IgD-negative memory B cell (primary cell): ENCODE measurements around the gene ARHGAP45. TPM values are rescaled to one million over a fixed set of nuclear protein-coding genes. Genes with fewer than 3 reads are reported as not detected.
"Not testable (repeated sequence)": the region's sequence is repeated elsewhere in the genome, so short reads cannot be mapped to it uniquely, and the experiment has no call there.

Source experiments
- H3K27ac Mint-ChIP-seq, 3 donors: one replicate each; pipeline ENCODE4 v1.8.0; 2020 to 2022; ENCODE audit warnings: mild to moderate bottlenecking in 3 of 3, mixed read lengths in 3 of 3, moderate library complexity in 1 of 3
- H3K27me3 Mint-ChIP-seq: one replicate; pipeline ENCODE4 v1.8.0; 2021; ENCODE audit warnings: mixed read lengths
- H3K36me3 Mint-ChIP-seq: one replicate; pipeline ENCODE4 v1.8.0; 2020; ENCODE audit warnings: mild to moderate bottlenecking, mixed read lengths
- H3K4me1 Mint-ChIP-seq, 3 donors: one replicate each; pipeline ENCODE4 v1.8.0; 2020 to 2022; ENCODE audit warnings: mixed read lengths in 3 of 3, mild to moderate bottlenecking in 1 of 3
- H3K4me3 Mint-ChIP-seq, 4 donors: one replicate each; pipeline ENCODE4 v1.8.0; 2020 to 2022; ENCODE audit warnings: mild to moderate bottlenecking in 4 of 4, mixed read lengths in 4 of 4, moderate library complexity in 3 of 4
- H3K9me3 Mint-ChIP-seq, 3 donors: one replicate each; pipeline ENCODE4 v1.8.0; 2020 to 2021; ENCODE audit warnings: mixed read lengths in 3 of 3, mild to moderate bottlenecking in 1 of 3
- polyA plus RNA-seq: library from polyadenylated mRNA; unstranded; fragments of 300-500 nt; fragmentation: Illumina TruSeq; gene quantifications from one replicate; pipeline ENCODE4 v1.2.3, GENCODE V29; 2021

Gene ARHGAP45
- polyA plus RNA-seq, 1 donor from 2014 or later: 391 TPM

DNA sequence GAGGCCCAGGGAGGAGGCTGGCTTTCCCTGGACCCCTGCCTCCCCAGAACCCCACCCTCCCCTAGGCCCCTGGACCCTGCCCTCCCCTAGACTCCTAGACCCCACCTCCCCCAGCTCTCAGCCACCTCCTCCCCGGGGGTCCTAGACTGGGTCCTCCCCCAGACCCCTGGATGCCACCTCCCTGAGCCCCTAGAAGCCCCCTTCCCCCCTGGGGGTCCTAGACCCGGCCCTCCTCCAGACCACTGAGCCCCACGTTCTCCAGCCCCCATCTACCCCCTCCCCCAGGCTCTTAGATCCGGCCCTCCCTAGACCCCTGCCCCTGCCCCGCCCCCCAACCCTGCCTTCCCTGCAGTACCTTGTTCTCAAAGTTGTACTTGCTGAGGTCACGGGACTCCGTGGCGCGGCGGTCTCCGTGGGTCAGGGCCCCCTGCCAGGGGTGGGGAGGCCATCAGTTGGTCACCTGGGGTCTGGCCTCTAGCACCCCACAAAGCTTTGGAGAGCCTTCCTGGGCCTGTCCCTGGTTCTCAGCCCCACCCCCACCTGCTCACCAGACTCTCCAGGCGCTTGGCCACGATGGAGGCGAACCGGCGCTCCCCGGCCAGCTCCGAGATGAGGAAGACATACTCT is 44.8 kb downstream of the ARHGAP45 start:
- Mint-ChIP-seq H3K27ac (no peak overlapping the region), H3K4me1 (peaks cover 0 to 2% (median 1%) of the 10 kb centered on the region in 3 donors), H3K36me3 (no peaks in the 10 kb centered on the region), H3K4me3 (peak overlapping the region in 1 of 4 donors; percentile 65), H3K27me3 (no peaks in the 10 kb centered on the region), H3K9me3 (no peaks in the 10 kb centered on the region)

DNA sequence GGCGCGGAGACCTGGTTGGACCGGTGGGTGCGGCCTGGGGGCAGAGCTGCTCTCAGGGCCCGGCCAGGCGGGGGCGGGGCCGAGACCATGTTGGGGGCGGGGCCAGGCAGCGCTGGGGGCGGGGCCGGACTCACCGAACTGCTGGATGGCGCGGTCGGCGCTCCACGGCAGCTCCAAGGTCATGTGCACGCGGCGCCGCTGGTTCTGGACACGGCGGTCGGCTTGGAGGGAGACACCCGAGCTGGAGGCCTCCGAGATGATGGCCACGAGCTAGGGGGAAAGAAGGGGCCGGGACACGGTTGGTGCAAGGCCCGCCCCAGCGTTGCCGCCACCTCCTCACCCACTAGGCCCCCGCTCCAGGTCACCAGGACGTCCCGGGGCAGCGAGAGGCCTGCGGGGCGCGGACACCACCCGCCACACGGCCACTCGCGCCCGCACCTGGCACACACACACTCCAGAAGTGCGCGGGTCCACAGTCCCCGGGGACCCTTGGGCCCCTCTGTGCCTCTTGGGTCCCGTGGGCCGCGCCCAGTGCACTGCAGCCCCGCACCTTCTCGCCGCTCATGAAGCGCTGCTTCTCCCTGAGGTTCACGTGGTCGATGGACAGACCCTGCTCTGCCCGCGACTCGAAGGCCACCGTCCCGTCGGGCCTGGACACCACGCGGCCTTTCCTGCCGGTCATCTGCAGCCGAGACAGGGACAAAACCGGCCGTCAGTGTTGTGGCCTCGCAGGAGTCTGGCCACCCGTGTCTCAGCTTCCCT is 45.5 kb downstream of the ARHGAP45 start:
- Mint-ChIP-seq H3K4me3 (peak overlapping the region in 1 of 4 donors; percentile 65), H3K9me3 (no peaks in the 10 kb centered on the region), H3K36me3 (no peaks in the 10 kb centered on the region), H3K27ac (no peak overlapping the region), H3K4me1 (no peaks in the 10 kb centered on the region), H3K27me3 (no peaks in the 10 kb centered on the region)

DNA sequence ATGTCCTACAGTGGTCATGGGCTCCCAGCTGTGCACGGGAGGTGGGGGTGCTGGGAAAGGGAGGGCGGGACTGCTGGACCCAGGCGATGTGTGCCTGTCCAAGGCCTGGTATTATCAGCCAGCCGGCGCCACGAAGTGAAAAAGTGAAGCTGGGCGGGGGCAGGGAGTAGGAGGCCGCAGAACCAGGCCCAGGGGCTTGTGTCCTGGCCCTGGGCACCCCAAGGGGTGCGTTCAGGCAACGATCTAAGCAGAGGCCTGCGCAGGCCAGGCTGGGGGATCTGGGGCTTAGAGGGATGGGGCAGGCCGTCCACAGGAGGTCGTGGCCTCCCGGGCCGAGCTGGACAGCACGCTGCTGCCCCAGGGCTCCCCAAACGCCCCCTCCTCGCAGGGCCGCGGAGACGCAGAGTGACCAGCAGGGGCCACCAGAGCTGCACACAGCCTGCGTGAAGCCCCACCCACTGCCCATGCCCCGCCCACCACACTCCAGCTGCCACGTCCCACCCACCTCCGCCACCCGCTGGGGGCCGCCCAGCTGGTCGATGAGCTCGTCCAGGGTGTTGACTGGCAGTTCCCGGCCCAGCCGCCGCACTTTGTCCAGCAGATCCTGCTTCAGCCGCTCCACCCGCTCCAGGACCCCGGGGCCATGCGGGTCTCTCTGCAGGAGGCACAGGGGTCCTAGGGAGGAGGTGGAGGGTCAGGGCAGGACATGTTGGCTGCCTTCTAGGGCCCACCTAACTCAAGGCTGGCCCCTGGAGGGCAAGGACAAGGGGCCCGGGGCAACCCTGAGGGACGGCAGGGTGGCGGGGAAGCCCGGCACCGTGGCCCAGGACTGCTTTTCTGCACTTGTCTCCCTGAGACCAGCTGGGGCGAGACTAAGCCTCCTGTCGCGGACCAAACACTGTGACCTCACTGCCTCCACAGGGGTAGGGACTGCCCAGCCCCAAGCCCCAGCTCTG is 46.3 kb downstream of the ARHGAP45 start:
- H3K4me3 Mint-ChIP-seq: no peak overlapping the region
- no peaks in the 10 kb centered on the region for H3K4me1 Mint-ChIP-seq
- H3K27ac Mint-ChIP-seq: peak overlapping the region in 1 of 3 donors; percentile 71
- no peaks in the 10 kb centered on the region for H3K27me3 Mint-ChIP-seq
- H3K36me3 Mint-ChIP-seq: no peaks in the 10 kb centered on the region
- no peaks in the 10 kb centered on the region for H3K9me3 Mint-ChIP-seq

DNA sequence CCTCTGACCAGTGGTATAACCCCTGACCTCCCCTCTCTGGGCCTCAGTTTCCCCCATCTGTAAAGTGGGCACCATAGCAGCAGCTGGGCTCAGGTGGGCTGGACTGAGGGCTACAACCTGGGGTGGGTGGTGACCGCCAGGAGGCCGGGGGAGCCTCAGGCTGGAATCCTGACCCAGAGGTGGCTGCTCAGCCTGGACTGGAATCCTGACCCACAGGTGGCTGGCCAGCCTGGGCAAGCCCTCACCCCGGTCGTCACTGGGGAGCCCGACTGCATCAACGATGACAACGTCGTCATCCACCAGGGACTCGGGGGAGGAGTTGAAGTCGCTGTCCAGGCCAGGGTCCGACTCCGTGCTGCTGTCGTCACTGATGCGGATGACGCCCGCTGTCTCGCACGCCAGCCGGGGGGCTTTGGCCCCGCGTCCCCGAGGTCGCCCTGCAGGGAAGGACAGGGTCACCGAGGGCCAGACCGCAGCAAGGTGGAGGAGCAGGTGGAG is 47.1 kb downstream of the ARHGAP45 start:
- Mint-ChIP-seq H3K4me1 (no peaks in the 10 kb centered on the region), H3K9me3 (no peaks in the 10 kb centered on the region), H3K4me3 (no peak overlapping the region), H3K36me3 (no peaks in the 10 kb centered on the region), H3K27ac (no peak overlapping the region), H3K27me3 (no peaks in the 10 kb centered on the region)

DNA sequence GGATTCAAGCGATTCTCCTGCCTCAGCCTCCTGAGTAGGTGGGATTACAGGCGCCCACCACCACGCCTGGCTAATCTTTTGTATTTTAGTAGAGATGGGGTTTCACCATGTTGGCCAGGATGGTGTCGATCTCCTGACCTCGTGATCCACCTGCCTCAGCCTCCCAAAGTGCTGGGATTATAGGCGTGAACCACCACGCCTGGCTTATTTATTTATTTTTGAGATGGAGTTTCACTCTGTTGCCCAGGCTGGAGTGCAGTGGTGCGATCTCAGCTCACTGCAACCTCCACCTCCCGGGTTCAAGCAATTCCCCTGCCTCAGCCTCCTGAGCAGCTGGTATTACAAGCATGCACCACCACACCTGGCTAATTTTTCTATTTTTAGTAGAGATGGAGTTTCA is 47.8 kb downstream of the ARHGAP45 start:
- not testable (repeated sequence) for H3K4me1 Mint-ChIP-seq, H3K27ac Mint-ChIP-seq, H3K9me3 Mint-ChIP-seq, H3K36me3 Mint-ChIP-seq, H3K4me3 Mint-ChIP-seq, H3K27me3 Mint-ChIP-seq

DNA sequence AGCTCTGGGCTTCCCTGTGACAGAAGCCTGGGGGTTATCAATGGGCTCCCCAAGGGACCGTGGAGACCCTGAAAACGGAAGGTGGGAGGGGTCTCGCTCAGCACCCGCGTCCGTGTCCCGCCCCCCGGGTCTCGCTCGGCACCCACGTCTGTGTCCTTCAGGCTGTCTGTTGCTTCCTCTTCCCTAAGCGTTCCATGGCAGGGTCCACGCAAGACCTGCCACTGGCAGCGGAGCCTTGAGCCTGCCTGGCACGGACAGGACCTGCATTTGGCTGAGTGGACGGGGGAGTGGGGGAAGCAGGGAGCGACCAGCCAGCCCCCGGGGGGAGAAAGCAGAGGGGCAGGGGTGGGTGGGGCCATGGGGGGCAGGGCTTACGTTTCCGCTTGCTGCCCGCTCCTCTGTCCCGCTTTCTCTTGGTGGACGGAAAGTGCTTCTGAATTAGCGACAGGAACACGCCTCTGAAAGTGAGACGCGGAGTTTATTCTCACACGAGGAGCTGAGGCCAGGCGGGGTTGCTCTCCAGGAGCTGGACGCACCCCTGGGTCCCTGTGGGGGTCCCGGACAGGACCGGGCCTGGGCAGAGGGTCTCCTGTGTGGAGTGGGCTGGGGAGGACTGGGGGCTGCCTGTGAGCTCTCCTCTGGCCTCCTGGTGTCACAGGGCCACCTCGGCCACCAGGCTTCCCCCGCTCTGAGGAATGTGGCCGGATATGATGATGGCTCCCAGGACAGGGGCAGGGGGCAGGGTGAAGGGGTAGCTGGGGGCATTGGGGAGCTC is 48.9 kb downstream of the ARHGAP45 start:
- Mint-ChIP-seq H3K4me3 (no peak overlapping the region), H3K27me3 (no peaks in the 10 kb centered on the region), H3K27ac (no peak overlapping the region), H3K4me1 (no peaks in the 10 kb centered on the region), H3K9me3 (no peaks in the 10 kb centered on the region), H3K36me3 (no peaks in the 10 kb centered on the region)

DNA sequence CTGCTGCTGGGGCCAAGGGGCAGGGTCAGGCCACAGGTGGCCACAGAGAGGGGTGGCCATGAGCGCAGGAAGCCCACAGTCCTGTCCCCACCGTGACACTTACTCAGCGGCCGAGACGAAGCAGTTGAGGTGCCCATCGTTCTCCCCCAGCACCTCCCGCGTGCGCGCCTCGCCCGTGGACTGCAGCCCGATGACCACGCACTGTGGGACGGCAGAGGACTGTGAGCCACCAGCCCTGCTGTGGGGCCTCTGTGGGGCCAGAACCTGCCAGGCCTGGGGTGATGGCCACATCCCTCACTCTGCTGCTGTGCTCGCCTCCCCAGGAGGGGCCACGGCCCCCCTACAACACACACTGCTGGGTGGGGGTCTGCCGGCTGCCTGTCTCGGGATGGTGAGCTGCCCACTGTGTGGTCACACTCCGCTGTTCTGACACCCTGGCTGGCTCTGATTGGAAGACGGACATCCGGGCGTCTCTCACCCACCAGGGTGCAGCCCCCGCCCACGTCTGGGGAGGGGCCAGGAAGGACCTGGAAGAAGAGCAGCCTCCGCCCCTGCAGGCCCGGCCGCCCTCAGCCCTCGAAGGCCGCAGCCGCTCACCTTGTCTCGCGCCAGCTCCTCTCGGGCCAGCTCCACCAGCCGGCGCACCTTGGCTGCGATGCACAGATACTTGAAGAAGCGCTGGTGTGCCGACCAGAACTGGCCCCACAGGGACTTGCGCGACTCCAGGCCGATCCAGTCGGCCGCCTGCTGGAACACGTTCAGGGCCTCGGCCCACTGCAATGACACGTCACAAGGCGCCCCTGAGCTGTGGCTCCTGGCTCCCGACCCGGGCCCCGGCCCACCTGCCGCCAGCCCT is 50.0 kb downstream of the ARHGAP45 start:
- H3K4me1 Mint-ChIP-seq: no peaks in the 10 kb centered on the region
- no peaks in the 10 kb centered on the region for H3K36me3 Mint-ChIP-seq
- peak overlapping the region in 1 of 3 donors; percentile 35 for H3K27ac Mint-ChIP-seq
- no peak overlapping the region for H3K4me3 Mint-ChIP-seq
- H3K27me3 Mint-ChIP-seq: no peaks in the 10 kb centered on the region
- no peaks in the 10 kb centered on the region for H3K9me3 Mint-ChIP-seq

DNA sequence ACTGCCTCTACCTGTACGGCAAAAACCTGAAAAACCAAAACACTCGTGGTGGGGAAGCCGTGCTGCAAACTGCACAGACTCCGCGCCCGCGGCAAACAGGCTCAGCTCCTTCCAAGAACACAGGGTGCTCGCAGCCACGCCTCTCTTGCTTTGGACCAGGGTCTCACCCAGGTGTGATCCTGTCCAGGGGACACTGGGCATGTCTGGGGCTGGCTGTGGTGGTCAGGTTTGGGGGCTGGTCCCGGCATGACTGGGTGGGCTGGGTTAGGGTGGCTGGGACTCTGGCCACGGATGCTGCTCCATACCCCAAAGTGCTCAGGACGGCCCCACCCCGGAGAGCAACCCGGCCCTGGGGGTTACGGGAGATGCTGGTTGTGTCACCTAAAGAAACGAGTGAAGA is 50.7 kb downstream of the ARHGAP45 start:
- H3K27me3 Mint-ChIP-seq: no peaks in the 10 kb centered on the region
- no peaks in the 10 kb centered on the region for H3K4me1 Mint-ChIP-seq
- no peaks in the 10 kb centered on the region for H3K36me3 Mint-ChIP-seq
- H3K27ac Mint-ChIP-seq: peak overlapping the region in 1 of 3 donors; percentile 35
- H3K4me3 Mint-ChIP-seq: no peak overlapping the region
- no peaks in the 10 kb centered on the region for H3K9me3 Mint-ChIP-seq

DNA sequence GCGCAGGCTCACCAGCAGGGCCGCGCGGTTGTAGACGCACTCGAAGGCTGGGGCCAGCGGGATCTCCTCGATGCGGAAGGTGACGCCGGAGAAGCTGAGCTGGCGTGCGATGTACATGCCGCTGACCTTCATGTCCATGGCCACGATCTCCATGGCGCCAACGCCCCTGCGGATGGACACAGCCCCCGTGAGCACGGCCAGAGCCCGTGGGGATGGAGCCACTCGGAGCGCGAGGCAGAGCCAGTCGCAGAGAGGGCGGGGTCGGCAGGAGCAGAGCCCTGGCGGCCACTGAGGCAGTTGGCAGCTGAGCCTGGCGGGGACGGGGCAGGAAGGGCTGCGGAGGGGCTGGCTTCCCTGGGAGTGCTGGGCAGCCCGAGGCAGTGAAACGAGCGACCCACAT is 52.0 kb downstream of the ARHGAP45 start:
- no peaks in the 10 kb centered on the region for H3K27me3 Mint-ChIP-seq
- H3K9me3 Mint-ChIP-seq: no peaks in the 10 kb centered on the region
- H3K4me3 Mint-ChIP-seq: no peak overlapping the region
- no peaks in the 10 kb centered on the region for H3K4me1 Mint-ChIP-seq
- peaks cover 2% of the 10 kb centered on the region for H3K36me3 Mint-ChIP-seq
- no peak overlapping the region for H3K27ac Mint-ChIP-seq

DNA sequence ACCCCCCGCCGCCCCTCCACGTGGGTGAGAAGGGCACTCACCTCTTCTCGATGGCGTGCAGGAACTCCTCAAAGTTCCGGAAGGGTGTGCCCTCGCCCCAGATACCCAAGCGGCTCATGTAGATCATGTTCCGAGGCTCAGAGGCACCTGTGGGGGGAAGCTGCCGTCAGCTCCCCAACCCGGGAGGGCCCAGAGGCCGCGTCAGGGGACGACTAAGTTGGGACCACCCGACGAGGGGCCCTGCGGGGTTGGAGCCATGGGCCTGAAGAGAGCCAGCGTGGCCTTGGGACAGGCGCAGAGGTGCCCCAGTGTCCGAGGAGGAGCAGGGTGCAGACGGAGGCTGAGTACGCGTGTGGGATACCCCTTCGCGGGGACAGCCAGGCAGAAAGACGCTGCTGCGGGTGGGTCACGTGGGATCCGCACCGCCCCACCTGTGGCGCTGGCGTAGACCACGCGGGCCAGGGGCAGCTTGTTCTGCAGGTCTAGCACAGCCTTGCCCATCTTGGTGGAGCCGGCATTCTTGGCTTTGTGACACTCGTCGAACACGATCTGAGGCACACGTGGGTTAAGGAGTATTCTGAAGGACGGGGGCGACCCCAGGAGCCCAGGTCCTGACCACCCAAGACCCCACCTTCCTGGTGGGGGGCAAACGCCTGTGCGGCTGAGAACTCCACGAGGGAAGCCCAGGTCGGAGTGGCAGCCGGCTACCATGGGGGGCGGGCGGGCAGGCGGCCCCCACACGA is 52.7 kb downstream of the ARHGAP45 start:
- Mint-ChIP-seq H3K4me3 (no peak overlapping the region), H3K27me3 (no peaks in the 10 kb centered on the region), H3K36me3 (peaks cover 2% of the 10 kb centered on the region), H3K9me3 (no peaks in the 10 kb centered on the region), H3K4me1 (no peaks in the 10 kb centered on the region), H3K27ac (no peak overlapping the region)

DNA sequence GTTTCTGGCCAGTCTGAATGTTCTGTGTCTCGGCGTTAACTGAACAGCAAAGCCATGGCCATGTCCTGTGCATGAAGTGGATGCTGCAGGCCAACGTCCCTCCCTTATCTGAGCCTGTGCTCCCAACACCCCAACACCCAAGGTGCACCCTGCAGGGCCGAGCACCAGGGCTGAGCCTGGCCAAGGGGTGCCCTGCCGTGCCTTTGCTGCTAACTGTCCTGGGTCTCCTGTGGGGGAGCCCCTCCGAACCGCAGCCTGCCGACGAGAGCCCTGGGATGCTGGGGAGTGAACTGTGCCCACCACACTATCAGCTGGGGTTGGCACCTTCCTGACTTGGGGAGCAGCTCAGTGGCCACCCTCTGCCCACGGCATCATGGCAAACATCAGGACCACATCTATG is 54.4 kb downstream of the ARHGAP45 start:
- H3K36me3 Mint-ChIP-seq: peaks cover 2% of the 10 kb centered on the region
- H3K4me3 Mint-ChIP-seq: no peak overlapping the region
- no peak overlapping the region for H3K27ac Mint-ChIP-seq
- no peaks in the 10 kb centered on the region for H3K27me3 Mint-ChIP-seq
- no peaks in the 10 kb centered on the region for H3K9me3 Mint-ChIP-seq
- no peaks in the 10 kb centered on the region for H3K4me1 Mint-ChIP-seq

DNA sequence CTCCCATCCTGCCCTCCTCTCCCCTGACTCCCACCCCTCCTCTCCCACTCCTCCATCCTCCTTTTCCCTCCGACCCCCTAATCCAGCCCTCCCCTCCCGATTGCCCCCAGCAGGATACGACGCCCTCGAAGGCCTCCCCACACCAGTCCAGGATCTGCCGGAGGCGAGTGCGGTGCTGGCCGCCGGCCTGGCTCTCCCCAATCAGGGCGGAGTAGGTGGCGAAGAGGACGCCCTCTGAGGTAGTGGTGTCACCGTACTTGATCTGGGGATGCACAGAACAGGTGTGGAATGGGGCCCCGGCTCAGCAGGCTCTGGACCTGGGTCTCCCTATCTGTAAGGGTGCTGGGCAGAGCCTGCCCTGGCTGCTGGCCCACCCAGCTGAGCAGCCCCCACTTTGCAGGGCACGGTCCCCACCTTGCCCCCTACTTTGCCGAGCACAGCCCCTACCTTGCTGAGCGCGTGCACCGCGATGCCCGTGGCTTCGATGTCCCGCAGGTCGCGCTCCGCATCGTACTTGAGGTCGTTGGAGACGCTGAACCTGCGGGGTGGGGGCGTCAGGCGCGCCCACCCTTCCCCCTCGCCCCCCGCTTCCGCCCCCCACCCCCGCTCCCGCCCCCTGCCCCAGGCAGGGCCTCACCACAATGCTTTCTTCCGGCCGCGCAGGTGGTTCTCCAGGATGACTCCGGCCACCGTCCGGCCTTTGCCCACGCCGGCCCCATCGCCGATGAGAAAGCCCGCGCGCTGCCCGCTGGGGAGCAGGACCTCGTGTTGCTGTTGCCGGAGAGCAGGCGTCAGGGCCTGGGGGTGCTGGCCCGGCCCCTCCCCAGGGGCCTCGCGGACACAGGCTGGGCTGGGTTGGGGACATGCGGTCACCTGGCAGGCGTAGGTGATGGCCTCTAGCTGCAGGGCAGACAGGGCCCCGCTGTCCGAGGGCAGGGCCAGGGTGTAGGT is 55.3 kb downstream of the ARHGAP45 start:
- no peaks in the 10 kb centered on the region for H3K9me3 Mint-ChIP-seq
- H3K27me3 Mint-ChIP-seq: no peaks in the 10 kb centered on the region
- H3K27ac Mint-ChIP-seq: peak overlapping the region in 1 of 3 donors; percentile 21
- H3K36me3 Mint-ChIP-seq: peaks cover 2% of the 10 kb centered on the region
- peak overlapping the region in 1 of 4 donors; percentile 32 for H3K4me3 Mint-ChIP-seq
- no peaks in the 10 kb centered on the region for H3K4me1 Mint-ChIP-seq
